Mucosa of descending colon (tissue), 3 donors: ENCODE data around the gene FBXL7. TPM values are rescaled to one million over a fixed set of nuclear protein-coding genes. Genes with fewer than 3 reads are reported as not detected.

Experiments
- ATAC-seq: fragments of 200-7000 bp; cut with Tn5 transposase; one replicate; pipeline ENCODE4 v1.9.1; 2020; ENCODE audit warnings: mild to moderate bottlenecking, moderate library complexity
- DNase-seq, 3 donors: peaks; one replicate each; pipeline ENCODE4 v3.0.0-alpha.2; 2020
- H3K36me3 ChIP-seq: fragments of 200-600 bp; one replicate; pipeline ENCODE4 v1.8.0; 2021; ENCODE audit warnings: low read depth, mild to moderate bottlenecking
- H3K4me1 ChIP-seq: fragments of 200-600 bp; one replicate; pipeline ENCODE4 v1.8.0; 2021; ENCODE audit warnings: low read depth, mild to moderate bottlenecking
- H3K4me3 ChIP-seq: fragments of 200-600 bp; one replicate; pipeline ENCODE4 v1.8.0; 2021; ENCODE audit warnings: mild to moderate bottlenecking
- H3K9me3 ChIP-seq: fragments of 200-600 bp; one replicate; pipeline ENCODE4 v1.8.0; 2021; ENCODE audit warnings: mild to moderate bottlenecking
- intact Hi-C, 2 donors: fragments of 100-400 bp; cut with DNase I in 1 of 2; cut with micrococcal nuclease in 1 of 2; formaldehyde crosslinking; loops; one replicate each; pipeline versions ENCODE4 v1.11.0 to v1.11.1; 2022; cut with DNase I, micrococcal nuclease
- total RNA-seq, 3 donors: library from RNA; stranded (reverse); fragmentation: NEBNext Ultra II Directional in 2 of 3; extraction: Animal tissue kit (Norgen Biotek cat#: 25700) in 2 of 3; gene quantifications; one replicate each; pipeline versions ENCODE4 v1.2.1 to v1.2.4, GENCODE V29; 2021 to 2023
- TF ChIP-seq, protein P1 (sequence below): fragments of 200-600 bp; IDR thresholded peaks from one replicate; pipeline ENCODE4 v1.8.0; 2022; ENCODE audit warnings: antibody characterized with exemption, mild to moderate bottlenecking
- donor health status: DM: no; HTN: no; CAD: no; lungs with moderate emphysema.
- donor health status: DM: no; HTN: no; CAD: no.
- donor health status: DM: no; HTN: yes; CAD: no.

FBXL7 gene
- total RNA-seq, 3 donors from 2014 or later = 1.6 to 21.4 (median 3.4) TPM

DNA sequence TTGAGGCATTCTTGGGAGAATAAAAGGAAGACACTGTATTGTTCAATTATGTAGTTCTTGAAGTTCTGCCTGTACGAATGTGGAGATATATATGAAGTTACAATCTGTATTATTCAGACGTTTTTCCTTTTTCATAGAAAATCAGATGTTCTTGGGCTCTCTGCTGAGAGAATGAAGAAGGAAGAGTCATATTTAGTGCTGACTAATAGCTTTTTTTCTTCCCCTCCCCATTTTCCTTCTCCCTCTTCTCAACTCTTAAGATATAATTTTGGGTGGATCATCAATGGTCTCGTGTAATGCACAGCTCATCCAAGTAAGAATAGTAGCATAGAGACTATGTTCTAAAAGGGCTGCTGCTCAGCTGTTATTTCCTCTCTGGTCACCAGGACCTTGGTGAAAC is 23.0 kb upstream of the FBXL7 start:
- no peaks in the 10 kb centered on the region for H3K9me3 ChIP-seq
- H3K36me3 ChIP-seq = no peaks in the 10 kb centered on the region
- intact Hi-C loops = no loop called here
- DNase-seq (no peak), ATAC-seq (no peak)
- H3K4me3 ChIP-seq = no peak overlapping the region
- H3K4me1 ChIP-seq = no peaks in the 10 kb centered on the region
- TF ChIP-seq, protein P1, sequence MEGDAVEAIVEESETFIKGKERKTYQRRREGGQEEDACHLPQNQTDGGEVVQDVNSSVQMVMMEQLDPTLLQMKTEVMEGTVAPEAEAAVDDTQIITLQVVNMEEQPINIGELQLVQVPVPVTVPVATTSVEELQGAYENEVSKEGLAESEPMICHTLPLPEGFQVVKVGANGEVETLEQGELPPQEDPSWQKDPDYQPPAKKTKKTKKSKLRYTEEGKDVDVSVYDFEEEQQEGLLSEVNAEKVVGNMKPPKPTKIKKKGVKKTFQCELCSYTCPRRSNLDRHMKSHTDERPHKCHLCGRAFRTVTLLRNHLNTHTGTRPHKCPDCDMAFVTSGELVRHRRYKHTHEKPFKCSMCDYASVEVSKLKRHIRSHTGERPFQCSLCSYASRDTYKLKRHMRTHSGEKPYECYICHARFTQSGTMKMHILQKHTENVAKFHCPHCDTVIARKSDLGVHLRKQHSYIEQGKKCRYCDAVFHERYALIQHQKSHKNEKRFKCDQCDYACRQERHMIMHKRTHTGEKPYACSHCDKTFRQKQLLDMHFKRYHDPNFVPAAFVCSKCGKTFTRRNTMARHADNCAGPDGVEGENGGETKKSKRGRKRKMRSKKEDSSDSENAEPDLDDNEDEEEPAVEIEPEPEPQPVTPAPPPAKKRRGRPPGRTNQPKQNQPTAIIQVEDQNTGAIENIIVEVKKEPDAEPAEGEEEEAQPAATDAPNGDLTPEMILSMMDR = no peak

DNA sequence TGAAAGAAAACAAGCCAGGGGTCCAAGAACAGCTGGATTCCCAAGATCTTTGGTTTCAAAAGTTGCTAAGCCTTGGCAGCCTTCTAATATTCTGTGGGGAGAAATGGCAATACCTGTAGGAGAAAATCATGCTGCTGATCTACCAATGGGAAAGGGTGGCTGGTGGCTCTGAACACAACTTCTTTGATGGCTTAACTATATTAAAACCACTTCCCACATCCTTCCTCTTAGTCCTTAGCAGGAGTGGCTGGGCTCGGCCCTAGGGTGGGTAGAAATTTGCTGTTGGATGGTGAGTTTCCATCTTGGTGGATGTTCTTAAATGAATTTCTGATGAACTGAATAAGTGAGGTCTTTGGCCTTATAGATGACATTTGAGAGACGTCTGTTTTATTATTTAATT is 19.5 kb upstream of the FBXL7 start:
- TF ChIP-seq, protein P1 = no peak
- no peaks in the 10 kb centered on the region for H3K4me1 ChIP-seq
- ATAC-seq (no peak), DNase-seq (no peak)
- H3K4me3 ChIP-seq = no peak overlapping the region
- intact Hi-C loops = no loop called here
- no peaks in the 10 kb centered on the region for H3K36me3 ChIP-seq
- H3K9me3 ChIP-seq = no peaks in the 10 kb centered on the region

DNA sequence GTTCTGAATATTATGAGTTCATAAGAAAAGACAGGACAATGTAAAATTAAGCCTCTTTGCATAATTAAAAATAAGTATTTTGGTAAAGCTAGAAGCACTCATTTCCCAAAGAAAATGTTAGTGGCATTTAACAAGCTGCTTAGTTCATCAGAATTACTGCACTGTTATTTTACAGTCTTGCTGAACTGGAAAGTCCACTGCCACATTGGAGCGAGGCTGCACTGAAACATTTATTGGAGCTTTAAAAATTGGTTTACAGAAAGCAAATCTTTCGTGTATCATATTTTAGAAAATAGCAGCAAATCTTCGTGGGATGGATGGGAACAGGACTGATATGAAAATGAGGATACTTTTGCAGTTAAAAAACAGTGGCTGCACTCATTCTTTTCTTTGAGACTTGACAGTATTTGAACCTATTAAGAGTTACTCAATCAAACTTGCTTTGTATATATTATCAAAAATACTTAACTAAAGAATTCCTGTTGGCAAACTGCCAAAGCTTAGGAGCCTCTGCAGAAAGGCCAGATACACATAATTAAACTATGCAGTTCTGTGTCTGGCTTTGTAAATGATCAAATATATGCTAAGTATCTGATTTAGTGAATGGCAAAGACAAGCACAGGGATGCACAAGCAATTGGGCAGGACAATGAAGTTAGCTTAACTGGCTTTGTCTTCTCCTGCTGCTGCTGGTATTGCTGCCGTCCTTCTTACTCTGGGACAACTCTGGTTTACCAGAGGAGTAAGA is 16.5 kb upstream of the FBXL7 start:
- intact Hi-C loops = no loop called here
- H3K4me1 ChIP-seq = no peaks in the 10 kb centered on the region
- TF ChIP-seq, protein P1 = no peak
- DNase-seq (no peak), ATAC-seq (no peak)
- no peak overlapping the region for H3K4me3 ChIP-seq
- no peaks in the 10 kb centered on the region for H3K36me3 ChIP-seq
- no peaks in the 10 kb centered on the region for H3K9me3 ChIP-seq

DNA sequence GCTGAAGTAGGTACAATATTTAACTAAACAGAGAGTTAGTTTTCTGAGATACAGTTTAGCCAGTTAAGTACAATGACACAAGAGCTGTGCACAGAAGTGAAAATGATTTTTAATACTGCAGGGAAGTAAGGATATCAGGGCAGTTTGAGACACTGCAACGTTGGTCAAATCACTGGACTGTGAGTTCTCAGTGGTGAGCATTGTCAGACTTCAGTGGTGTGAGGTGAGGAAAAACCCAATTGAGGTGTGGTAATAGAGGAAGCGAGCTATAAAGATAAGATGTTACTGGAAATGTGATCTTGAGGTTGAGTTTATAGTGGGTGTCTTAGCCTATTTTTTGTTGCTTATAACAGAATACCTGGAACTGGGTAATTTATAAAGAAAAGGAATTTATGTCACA is 12.8 kb upstream of the FBXL7 start:
- no peaks in the 10 kb centered on the region for H3K9me3 ChIP-seq
- H3K36me3 ChIP-seq = no peaks in the 10 kb centered on the region
- H3K4me1 ChIP-seq = no peaks in the 10 kb centered on the region
- DNase-seq = no peak
- intact Hi-C loops = no loop called here
- no peak overlapping the region for H3K4me3 ChIP-seq
- TF ChIP-seq, protein P1 = no peak
- no peak for ATAC-seq

DNA sequence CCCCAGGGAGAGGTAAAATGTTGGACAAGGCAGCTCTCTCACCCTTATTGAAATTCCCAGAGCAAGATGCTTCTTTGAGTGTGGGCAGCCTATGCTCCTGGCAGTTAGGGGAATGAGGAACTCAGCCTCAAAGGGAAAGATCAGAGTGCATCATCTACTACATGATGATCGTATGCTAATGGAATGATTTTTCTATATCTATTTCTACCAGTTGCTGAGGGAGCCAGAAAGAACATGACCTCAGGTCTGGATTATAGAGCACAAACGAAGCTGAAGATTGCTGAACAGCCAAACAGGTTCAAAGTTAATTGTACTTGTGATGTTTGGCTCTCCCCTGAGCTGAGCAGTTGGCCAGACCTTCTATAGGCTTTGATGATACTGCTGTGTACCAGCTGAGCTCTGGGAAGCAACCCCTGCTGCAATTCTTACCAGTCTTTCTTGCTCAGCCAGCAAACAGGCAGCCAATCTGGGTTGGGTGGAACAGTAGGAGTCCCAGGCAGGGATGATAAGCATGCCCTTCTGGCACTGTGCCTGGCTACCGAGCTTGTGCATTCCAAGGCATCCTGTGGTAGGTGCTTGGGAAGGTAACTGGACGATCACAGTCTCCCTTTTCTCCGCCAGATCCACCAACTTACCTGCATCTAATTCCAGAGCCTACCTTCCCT is 10.3 kb upstream of the FBXL7 start:
- intact Hi-C loops = no loop called here
- no peak for ATAC-seq
- DNase-seq = no peak
- Histone ChIP-seq H3K36me3 (no peaks in the 10 kb centered on the region), H3K4me3 (no peak overlapping the region), H3K9me3 (no peaks in the 10 kb centered on the region), H3K4me1 (no peaks in the 10 kb centered on the region)
- TF ChIP-seq, protein P1 = no peak
